Bone marrow (tissue), 2 donors: ENCODE measurements around the gene FAM120AOS.
"Not testable (repeated sequence)": the region's sequence is repeated elsewhere in the genome, so short reads cannot be mapped to it uniquely, and the experiment has no call there.

Source experiments
- DNase-seq, 2 donors: peaks; one replicate each; lab custom pipeline; 2025; lab: John Stamatoyannopoulos, UW

FAM120AOS gene

GRCh38 chr9:93467062-93467416 lies 13.7 kb upstream of the FAM120AOS start:
- DNase-seq = no peak

- DNase-seq = no peak
Measured at GRCh38 chr9:93466416-93467061, 13.2 kb upstream of the FAM120AOS start.

- no peak for DNase-seq
Measured at GRCh38 chr9:93465855-93466254, 12.5 kb upstream of the FAM120AOS start.

GRCh38 chr9:93464876-93465275 lies 11.5 kb upstream of the FAM120AOS start:
- no peak for DNase-seq

- DNase-seq = no peak
Measured at GRCh38 chr9:93464395-93464794, 11.0 kb upstream of the FAM120AOS start.

- DNase-seq = no peak
Measured at GRCh38 chr9:93463638-93464248, 10.4 kb upstream of the FAM120AOS start.

- DNase-seq = no peak
Measured at GRCh38 chr9:93461821-93462220, 8.4 kb upstream of the FAM120AOS start.

GRCh38 chr9:93461414-93461743 lies 8.0 kb upstream of the FAM120AOS start:
- DNase-seq = no peak

- peak in 1 of 2 donors; percentile 9 for DNase-seq
Measured at GRCh38 chr9:93460689-93461413, 7.5 kb upstream of the FAM120AOS start.

GRCh38 chr9:93459432-93459847 lies 6.1 kb upstream of the FAM120AOS start:
- DNase-seq = no peak

GRCh38 chr9:93458712-93459111 lies 5.3 kb upstream of the FAM120AOS start:
- no peak for DNase-seq

GRCh38 chr9:93457006-93457405 lies 3.6 kb upstream of the FAM120AOS start:
- DNase-seq = no peak

- no peak for DNase-seq
Measured at GRCh38 chr9:93456504-93456903, 3.1 kb upstream of the FAM120AOS start.

GRCh38 chr9:93456022-93456421 lies 2.6 kb upstream of the FAM120AOS start:
- DNase-seq = no peak

GRCh38 chr9:93452710-93453046 lies 703 bp downstream of the FAM120AOS start:
- peak in 1 of 2 donors; percentile 34 for DNase-seq

- DNase-seq = peak in 1 of 2 donors; percentile 24
Measured at GRCh38 chr9:93451849-93452709, 1.3 kb downstream of the FAM120AOS start.

GRCh38 chr9:93450945-93451815 lies 2.2 kb downstream of the FAM120AOS start, which contains the start of gene FAM120A:
Gene FAM120A, plus strand, starts transcription at chr9:93451685. Its CDS starts 231 bp downstream, at chr9:93451916.
- DNase-seq = peak in 1 of 2 donors; percentile 50

- no peak for DNase-seq
Measured at GRCh38 chr9:93447655-93448054, 5.7 kb downstream of the FAM120AOS start.

- DNase-seq = no peak
Measured at GRCh38 chr9:93446073-93446472, 7.3 kb downstream of the FAM120AOS start.

- DNase-seq = no peak
Measured at GRCh38 chr9:93440896-93441580, 12.3 kb downstream of the FAM120AOS start.

GRCh38 chr9:93439301-93439700 lies 14.1 kb downstream of the FAM120AOS start:
- not testable (repeated sequence) for DNase-seq
